ENCODE results near the gene SURF2. TPM values are rescaled to one million over a fixed set of nuclear protein-coding genes. Genes with fewer than 3 reads are reported as not detected.

The SURF2 gene
- total RNA-seq, 1 experiment from 2014 or later: 39.5 TPM

- intact Hi-C loops (cut with micrococcal nuclease): no loop called here
- ChIA-PET POLR2A (interaction anchor here (0.6 to 4.2 kb wide), 9 partner anchors 9 to 324 kb away, joined by 3 to 65 read pairs (median 8); partner anchors contain the start of genes CACFD1, GTF3C5 and STKLD1), CTCF (interaction anchor here (0.6 to 1.7 kb wide), 4 partner anchors 10 to 85 kb away, joined by 3 to 4 read pairs (median 4); no protein-coding TSS in a partner anchor)
- Mint-ChIP-seq H3K9me3 (ENCODE audit: unreplicated experiment) (no peaks in the 10 kb centered on the region), H3K27ac (ENCODE audit: low read depth, unreplicated experiment) (no peak overlapping the region), H3K4me3 (ENCODE audit: unreplicated experiment) (peak overlapping the region; percentile 78), H3K36me3 (ENCODE audit: insufficient read depth, unreplicated experiment) (peaks cover 55% of the 10 kb centered on the region), H3K4me1 (ENCODE audit: insufficient read depth, unreplicated experiment) (peaks cover 14% of the 10 kb centered on the region), H3K27me3 (ENCODE audit: insufficient read depth, unreplicated experiment) (no peaks in the 10 kb centered on the region)
- no TSS peak for BruUV-seq (replicated peaks)
- TF ChIP-seq CTCF (IDR thresholded peaks at IDR 0.05; ENCODE audit: unreplicated experiment): no peak
- no peak for DNase-seq (ENCODE audit: unreplicated experiment)
Measured at GRCh38 chr9:133354766-133355165, 1.6 kb upstream of the SURF2 start.

- H3K27ac Mint-ChIP-seq (ENCODE audit: low read depth, unreplicated experiment): peak overlapping the region; percentile 74
- DNase-seq (ENCODE audit: unreplicated experiment): no peak
- intact Hi-C loops (cut with micrococcal nuclease): no loop called here
- peaks cover 54% of the 10 kb centered on the region for H3K36me3 Mint-ChIP-seq (ENCODE audit: insufficient read depth, unreplicated experiment)
- H3K27me3 Mint-ChIP-seq (ENCODE audit: insufficient read depth, unreplicated experiment): no peaks in the 10 kb centered on the region
- H3K4me1 Mint-ChIP-seq (ENCODE audit: insufficient read depth, unreplicated experiment): peaks cover 14% of the 10 kb centered on the region
- no peaks in the 10 kb centered on the region for H3K9me3 Mint-ChIP-seq (ENCODE audit: unreplicated experiment)
- TSS peak; percentile 9 for BruUV-seq (replicated peaks)
- POLR2A ChIA-PET: interaction anchor here (0.6 to 4.2 kb wide), 13 partner anchors 8 to 685 kb away, joined by 3 to 65 read pairs (median 8); partner anchors contain the start of genes CACFD1, GTF3C5, MED22 and RPL7A
- H3K4me3 Mint-ChIP-seq (ENCODE audit: unreplicated experiment): peak overlapping the region; percentile 78
- CTCF ChIA-PET: interaction anchor here (0.6 to 1.7 kb wide), 6 partner anchors 9 to 528 kb away, joined by 3 to 4 read pairs (median 3); no protein-coding TSS in a partner anchor
- no peak for TF ChIP-seq CTCF (IDR thresholded peaks at IDR 0.05; ENCODE audit: unreplicated experiment)
Measured at GRCh38 chr9:133355881-133356357, 431 bp upstream of the SURF2 start.

GRCh38 chr9:133357656-133358055 lies 1.3 kb downstream of the SURF2 start:
- peaks cover 18% of the 10 kb centered on the region for H3K4me1 Mint-ChIP-seq (ENCODE audit: insufficient read depth, unreplicated experiment)
- peaks cover 53% of the 10 kb centered on the region for H3K36me3 Mint-ChIP-seq (ENCODE audit: insufficient read depth, unreplicated experiment)
- no peaks in the 10 kb centered on the region for H3K27me3 Mint-ChIP-seq (ENCODE audit: insufficient read depth, unreplicated experiment)
- no TSS peak for BruUV-seq (replicated peaks)
- intact Hi-C loops (cut with micrococcal nuclease): no loop called here
- ChIA-PET CTCF (interaction anchor here (0.6 to 1.0 kb wide), 4 partner anchors 9 to 105 kb away, joined by 3 to 4 read pairs (median 3); no protein-coding TSS in a partner anchor), POLR2A (interaction anchor here (0.7 to 4.2 kb wide), 6 partner anchors 10 to 619 kb away, joined by 3 to 65 read pairs (median 21); partner anchors contain the start of genes MED22, RPL7A and STKLD1)
- no peaks in the 10 kb centered on the region for H3K9me3 Mint-ChIP-seq (ENCODE audit: unreplicated experiment)
- H3K27ac Mint-ChIP-seq (ENCODE audit: low read depth, unreplicated experiment): no peak overlapping the region
- no peak for DNase-seq (ENCODE audit: unreplicated experiment)
- TF ChIP-seq CTCF (IDR thresholded peaks at IDR 0.05; ENCODE audit: unreplicated experiment): no peak
- peak overlapping the region; percentile 78 for H3K4me3 Mint-ChIP-seq (ENCODE audit: unreplicated experiment)

GRCh38 chr9:133359399-133360175 lies 3.2 kb downstream of the SURF2 start:
- ChIA-PET POLR2A (interaction anchor here (2.0 to 4.1 kb wide), 2 partner anchors 11 to 12 kb away, joined by 7 to 48 read pairs; partner anchors contain the start of genes MED22 and RPL7A), CTCF (interaction anchor here (1.0 kb wide), 2 partner anchors 11 to 15 kb away, joined by 3 to 5 read pairs; no protein-coding TSS in a partner anchor)
- no peak overlapping the region for H3K4me3 Mint-ChIP-seq (ENCODE audit: unreplicated experiment)
- peak; percentile 23 for DNase-seq (ENCODE audit: unreplicated experiment)
- H3K4me1 Mint-ChIP-seq (ENCODE audit: insufficient read depth, unreplicated experiment): peaks cover 18% of the 10 kb centered on the region
- intact Hi-C loops (cut with micrococcal nuclease): no loop called here
- BruUV-seq (replicated peaks): no TSS peak
- no peak for TF ChIP-seq CTCF (IDR thresholded peaks at IDR 0.05; ENCODE audit: unreplicated experiment)
- H3K27ac Mint-ChIP-seq (ENCODE audit: low read depth, unreplicated experiment): no peak overlapping the region
- no peaks in the 10 kb centered on the region for H3K9me3 Mint-ChIP-seq (ENCODE audit: unreplicated experiment)
- H3K36me3 Mint-ChIP-seq (ENCODE audit: insufficient read depth, unreplicated experiment): peaks cover 55% of the 10 kb centered on the region
- H3K27me3 Mint-ChIP-seq (ENCODE audit: insufficient read depth, unreplicated experiment): no peaks in the 10 kb centered on the region

All from MCF 10A (cell line).